NB4 (cell line): Measurements from ENCODE around the gene EIF4EBP2.

Experiments used
- DNase-seq: peaks from one replicate; pipeline ENCODE4 v3.0.0; 2010; ENCODE audit warnings: low read depth
- H3K4me3 ChIP-seq: one replicate; pipeline ENCODE4 v1.5.1; 2011; ENCODE audit warnings: mild to moderate bottlenecking, low read depth, low read length, moderate library complexity
- CTCF ChIP-seq: IDR thresholded peaks from one replicate; pipeline ENCODE4 v1.5.1; 2012; ENCODE audit warnings: low read depth, low read length
- MAX ChIP-seq: IDR thresholded peaks from 2 replicates; pipeline ENCODE4 v1.6.1; 2011; ENCODE audit warnings: low read depth, low read length
- MYC ChIP-seq: IDR thresholded peaks from 2 replicates; pipeline ENCODE4 v1.6.1; 2011; ENCODE audit warnings: low read depth, low read length
- POLR2A ChIP-seq: IDR thresholded peaks from 2 replicates; pipeline ENCODE4 v1.6.1; 2011; ENCODE audit warnings: mild to moderate bottlenecking; ENCODE audit not compliant: insufficient read length; ENCODE audit errors: extremely low read depth

Gene EIF4EBP2

GRCh38 chr10:70455213-70455630 lies 51.3 kb downstream of the EIF4EBP2 start:
- DNase-seq, result no peak
- TF ChIP-seq MAX (no peak), POLR2A (no peak), CTCF (no peak), MYC (no peak)
- no peak overlapping the region for H3K4me3 ChIP-seq

- peak; percentile 30 for DNase-seq
- TF ChIP-seq CTCF (no peak), MAX (no peak), MYC (no peak), POLR2A (no peak)
- no peak overlapping the region for H3K4me3 ChIP-seq
Measured at GRCh38 chr10:70456164-70456563, 52.2 kb downstream of the EIF4EBP2 start.

- no peak for DNase-seq
- no peak for TF ChIP-seq MAX
- TF ChIP-seq CTCF, result no peak
- TF ChIP-seq POLR2A, result no peak
- no peak for TF ChIP-seq MYC
- H3K4me3 ChIP-seq, result no peak overlapping the region
Measured at GRCh38 chr10:70457759-70458305, 53.9 kb downstream of the EIF4EBP2 start.

- TF ChIP-seq CTCF, result no peak
- no peak for TF ChIP-seq MYC
- peak; percentile 65 for TF ChIP-seq MAX
- peak; percentile 83 for DNase-seq
- H3K4me3 ChIP-seq, result peak overlapping the region; percentile 34
Measured at GRCh38 chr10:70458329-70459060, 54.5 kb downstream of the EIF4EBP2 start.

- no peak for TF ChIP-seq MAX
- no peak for TF ChIP-seq MYC
- DNase-seq, result peak; percentile 84
- H3K4me3 ChIP-seq, result no peak overlapping the region
Measured at GRCh38 chr10:70459061-70459773, 55.3 kb downstream of the EIF4EBP2 start.
